ENCODE measurements around the gene CACHD1.
"Not testable (repeated sequence)": the region's sequence is repeated elsewhere in the genome, so short reads cannot be mapped to it uniquely, and the experiment has no call there.

Gene CACHD1

GRCh38 chr1:64721135-64721534 lies 251.2 kb downstream of the CACHD1 start:
- H3K4me3 ChIP-seq (ENCODE audit: control insufficient read depth, low read depth, low read length) = no peak overlapping the region
- no peak for DNase-seq (ENCODE audit: low read depth)
- TF ChIP-seq, protein P1, sequence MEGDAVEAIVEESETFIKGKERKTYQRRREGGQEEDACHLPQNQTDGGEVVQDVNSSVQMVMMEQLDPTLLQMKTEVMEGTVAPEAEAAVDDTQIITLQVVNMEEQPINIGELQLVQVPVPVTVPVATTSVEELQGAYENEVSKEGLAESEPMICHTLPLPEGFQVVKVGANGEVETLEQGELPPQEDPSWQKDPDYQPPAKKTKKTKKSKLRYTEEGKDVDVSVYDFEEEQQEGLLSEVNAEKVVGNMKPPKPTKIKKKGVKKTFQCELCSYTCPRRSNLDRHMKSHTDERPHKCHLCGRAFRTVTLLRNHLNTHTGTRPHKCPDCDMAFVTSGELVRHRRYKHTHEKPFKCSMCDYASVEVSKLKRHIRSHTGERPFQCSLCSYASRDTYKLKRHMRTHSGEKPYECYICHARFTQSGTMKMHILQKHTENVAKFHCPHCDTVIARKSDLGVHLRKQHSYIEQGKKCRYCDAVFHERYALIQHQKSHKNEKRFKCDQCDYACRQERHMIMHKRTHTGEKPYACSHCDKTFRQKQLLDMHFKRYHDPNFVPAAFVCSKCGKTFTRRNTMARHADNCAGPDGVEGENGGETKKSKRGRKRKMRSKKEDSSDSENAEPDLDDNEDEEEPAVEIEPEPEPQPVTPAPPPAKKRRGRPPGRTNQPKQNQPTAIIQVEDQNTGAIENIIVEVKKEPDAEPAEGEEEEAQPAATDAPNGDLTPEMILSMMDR (IDR thresholded peaks at IDR 0.05; ENCODE audit: control insufficient read depth, insufficient read depth, low read depth, low read length, missing control alignments) = no peak

DNA sequence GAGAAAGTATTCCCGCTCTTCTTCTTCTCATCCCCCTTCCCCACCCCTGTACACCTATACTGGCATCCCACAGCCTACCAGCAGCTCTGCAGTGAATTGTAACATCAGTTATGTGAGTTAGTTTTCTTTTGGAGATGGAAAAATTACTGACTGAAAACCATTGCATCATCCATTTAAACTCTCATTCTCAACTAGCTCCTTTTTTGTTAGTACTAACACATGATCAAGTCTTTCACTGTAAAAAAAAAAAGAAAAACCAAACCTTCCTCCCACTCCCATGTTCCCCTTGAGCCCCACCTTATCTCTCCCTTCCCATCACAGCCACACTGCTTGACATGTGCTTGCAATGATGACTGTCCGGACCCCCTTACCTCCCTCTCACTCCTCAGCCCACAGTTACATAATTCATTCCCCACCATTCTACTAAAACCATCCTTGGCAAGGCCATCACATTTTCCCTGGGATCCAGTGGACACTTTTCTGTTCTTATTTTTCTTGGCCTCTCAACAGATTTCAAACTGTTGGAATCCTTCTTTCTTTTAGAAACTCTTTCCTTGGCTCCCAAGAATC lies 251.7 kb downstream of the CACHD1 start:
- no peak overlapping the region for H3K4me3 ChIP-seq (ENCODE audit: control insufficient read depth, low read depth, low read length)
- TF ChIP-seq, protein P1 (IDR thresholded peaks at IDR 0.05; ENCODE audit: control insufficient read depth, insufficient read depth, low read depth, low read length, missing control alignments) = no peak
- no peak for DNase-seq (ENCODE audit: low read depth)

DNA sequence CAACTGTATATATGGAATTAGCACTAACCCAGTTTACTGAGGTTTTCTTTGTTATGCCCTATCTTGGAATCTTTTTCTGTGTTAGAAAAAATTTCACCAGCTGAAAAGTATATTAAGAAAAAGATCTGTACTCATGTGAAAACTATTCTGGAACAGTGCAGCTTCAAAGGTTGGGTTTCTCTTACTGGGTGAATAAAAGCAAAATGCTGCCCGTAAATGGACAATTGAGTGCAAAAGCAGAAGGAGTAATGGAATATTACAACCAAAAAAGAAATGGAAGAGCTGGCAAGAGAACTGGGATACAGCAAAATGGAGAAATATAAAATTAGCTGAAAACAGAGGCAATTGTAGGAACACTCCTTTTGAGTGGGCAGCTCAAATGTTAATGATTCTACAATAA lies 257.9 kb downstream of the CACHD1 start:
- TF ChIP-seq, protein P1 (IDR thresholded peaks at IDR 0.05; ENCODE audit: control insufficient read depth, insufficient read depth, low read depth, low read length, missing control alignments) = no peak
- no peak for DNase-seq (ENCODE audit: low read depth)
- no peak overlapping the region for H3K4me3 ChIP-seq (ENCODE audit: control insufficient read depth, low read depth, low read length)

GRCh38 chr1:64733581-64734286 lies 263.8 kb downstream of the CACHD1 start:
- TF ChIP-seq, protein P1 (IDR thresholded peaks at IDR 0.05; ENCODE audit: control insufficient read depth, insufficient read depth, low read depth, low read length, missing control alignments) = no peak
- DNase-seq (ENCODE audit: low read depth) = no peak

DNA sequence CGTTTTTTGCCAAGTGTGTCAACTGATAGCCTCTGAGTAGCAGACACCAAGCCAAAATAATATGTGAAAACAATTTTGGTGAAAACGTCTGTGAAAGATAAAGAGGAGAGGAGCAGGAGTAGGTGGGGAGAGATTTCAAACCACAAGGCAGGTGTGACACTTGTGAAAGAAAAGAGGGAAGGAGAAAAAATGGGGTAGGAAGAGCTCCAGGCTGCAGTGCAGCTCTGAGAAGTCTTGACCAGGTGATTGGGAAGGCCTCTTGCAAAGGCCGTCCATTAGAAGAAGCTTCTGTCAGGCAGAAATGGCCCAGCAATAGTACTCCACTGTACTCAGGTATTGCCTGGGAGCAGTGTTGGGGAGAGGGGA lies 264.3 kb downstream of the CACHD1 start:
- no peak for DNase-seq (ENCODE audit: low read depth)
- TF ChIP-seq, protein P1 (IDR thresholded peaks at IDR 0.05; ENCODE audit: control insufficient read depth, insufficient read depth, low read depth, low read length, missing control alignments) = no peak
- no peak overlapping the region for H3K4me3 ChIP-seq (ENCODE audit: control insufficient read depth, low read depth, low read length)

More at GRCh38 chr1:64733581-64734286, 263.8 kb downstream of the CACHD1 start:
- H3K4me3 ChIP-seq (ENCODE audit: control insufficient read depth, low read depth, low read length) = no peak overlapping the region

- DNase-seq (ENCODE audit: low read depth); H3K4me3 ChIP-seq (ENCODE audit: control insufficient read depth, low read depth, low read length): not testable (repeated sequence)
Observed at GRCh38 chr1:64740687-64741086, 270.8 kb downstream of the CACHD1 start.

Measured in AG09309 (cell line).